GM21528 (cell line): Measurements from ENCODE around the gene FAM120A.

Experiments used
- ATAC-seq: cut with Tn5 transposase; IDR thresholded peaks from one replicate; pipeline ENCODE4 v1.9.1; 2021; ENCODE audit warnings: mild to moderate bottlenecking, moderate library complexity; ENCODE audit not compliant: unreplicated experiment, low FRiP score

FAM120A gene

DNA sequence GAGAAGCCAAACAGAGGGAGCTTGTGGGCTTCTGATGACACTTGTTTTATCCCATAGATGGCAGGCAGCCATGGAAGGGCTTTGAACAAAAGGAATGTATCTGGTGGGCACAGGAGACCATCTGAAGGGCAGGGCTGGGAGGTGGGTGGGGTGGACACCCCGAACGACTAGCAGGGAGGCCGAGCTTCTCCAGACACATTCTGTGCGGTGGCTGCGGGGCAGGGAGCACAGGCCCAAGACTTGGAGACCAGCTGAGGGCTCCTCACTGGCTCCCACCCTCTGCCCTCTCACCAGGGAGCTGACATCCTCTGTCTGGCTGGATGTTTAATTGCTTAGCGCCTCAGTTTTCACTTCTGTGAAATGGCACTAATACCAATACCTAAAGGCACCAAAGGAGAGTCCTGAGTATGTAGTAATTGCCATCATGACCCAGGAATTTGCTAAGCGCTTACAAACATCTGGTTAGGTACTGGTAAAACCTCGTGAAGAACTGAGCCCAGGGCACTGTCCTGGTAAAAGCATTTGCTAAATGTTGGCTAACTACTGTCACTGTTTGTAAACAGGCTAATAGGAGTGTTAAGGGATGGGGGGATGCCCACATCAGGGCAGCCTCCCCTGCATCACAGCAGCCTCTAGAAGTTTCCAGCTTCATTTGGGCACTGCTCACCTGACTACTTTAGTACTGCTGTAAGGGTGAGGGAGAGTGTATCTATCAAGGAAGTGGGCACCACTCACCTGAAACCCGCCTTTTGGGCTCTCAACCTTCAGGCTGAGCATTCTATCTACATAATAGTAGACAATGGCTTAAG lies 122.8 kb downstream of the FAM120A start:
- no peak for ATAC-seq

DNA sequence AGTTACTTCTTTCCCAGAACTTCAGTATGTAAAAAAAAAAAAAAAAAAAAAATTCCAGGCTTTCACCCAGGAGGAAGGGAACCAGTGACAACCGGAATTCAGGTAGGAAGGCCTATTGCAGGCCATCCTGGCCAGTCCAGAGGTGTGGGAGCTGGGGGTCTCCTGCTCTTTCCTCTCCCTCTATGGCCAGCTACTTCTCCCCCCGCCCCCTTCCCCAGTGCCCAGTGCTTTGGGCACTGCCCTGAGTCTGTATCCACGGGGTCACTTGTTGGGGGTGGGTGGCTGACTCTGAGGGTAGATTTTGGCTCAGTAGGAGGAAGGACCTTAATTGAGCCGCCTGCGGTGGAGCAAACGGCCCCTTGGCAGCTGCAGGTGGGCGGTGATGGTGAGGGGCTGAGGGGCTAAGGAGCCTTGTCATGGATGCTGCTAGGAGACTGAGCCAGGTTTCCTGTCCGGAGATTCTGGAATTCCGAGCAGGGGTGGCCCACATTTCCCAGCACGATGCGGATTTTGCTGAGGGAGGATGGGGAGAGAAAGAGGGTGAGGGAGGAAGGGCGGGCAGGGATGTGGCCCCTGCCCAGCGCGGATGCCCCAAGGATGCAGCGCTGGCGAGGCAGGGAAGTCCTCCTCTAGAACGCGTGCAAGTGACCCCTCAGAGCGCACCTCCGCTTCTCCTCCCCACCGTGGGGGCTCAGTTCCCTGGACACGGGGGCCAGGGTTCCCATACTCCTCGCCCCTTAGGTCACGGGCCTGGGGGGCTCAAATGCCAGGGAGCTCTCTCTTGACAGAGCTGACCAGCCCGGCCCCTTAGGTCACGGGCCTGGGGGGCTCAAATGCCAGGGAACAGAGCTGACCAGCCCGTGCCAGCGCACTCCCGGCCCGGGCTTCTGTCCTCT lies 123.7 kb downstream of the FAM120A start:
- no peak for ATAC-seq

DNA sequence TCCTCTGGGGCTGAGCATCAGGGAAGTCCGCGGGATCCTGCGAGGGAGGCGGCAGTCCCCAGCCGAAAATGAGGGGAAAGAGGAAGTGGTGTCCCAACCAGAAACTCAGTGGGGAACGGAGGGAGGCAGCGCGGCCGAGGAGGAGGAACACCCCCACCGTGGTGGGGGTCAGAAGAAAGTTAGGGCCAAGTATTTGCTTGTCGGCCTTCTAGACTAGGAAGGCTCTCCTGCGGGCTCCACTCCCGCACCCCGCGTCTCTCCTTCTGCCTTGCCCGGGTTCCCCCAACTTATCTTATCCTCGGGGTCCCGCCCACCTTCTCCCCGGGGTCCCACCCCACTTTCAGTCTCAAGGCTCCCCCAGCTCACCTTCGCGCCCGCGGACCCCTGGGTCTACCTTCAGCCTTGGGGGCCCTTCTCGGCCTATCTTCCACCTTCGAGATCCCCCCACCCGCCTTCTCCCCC lies 124.3 kb downstream of the FAM120A start:
- no peak for ATAC-seq

DNA sequence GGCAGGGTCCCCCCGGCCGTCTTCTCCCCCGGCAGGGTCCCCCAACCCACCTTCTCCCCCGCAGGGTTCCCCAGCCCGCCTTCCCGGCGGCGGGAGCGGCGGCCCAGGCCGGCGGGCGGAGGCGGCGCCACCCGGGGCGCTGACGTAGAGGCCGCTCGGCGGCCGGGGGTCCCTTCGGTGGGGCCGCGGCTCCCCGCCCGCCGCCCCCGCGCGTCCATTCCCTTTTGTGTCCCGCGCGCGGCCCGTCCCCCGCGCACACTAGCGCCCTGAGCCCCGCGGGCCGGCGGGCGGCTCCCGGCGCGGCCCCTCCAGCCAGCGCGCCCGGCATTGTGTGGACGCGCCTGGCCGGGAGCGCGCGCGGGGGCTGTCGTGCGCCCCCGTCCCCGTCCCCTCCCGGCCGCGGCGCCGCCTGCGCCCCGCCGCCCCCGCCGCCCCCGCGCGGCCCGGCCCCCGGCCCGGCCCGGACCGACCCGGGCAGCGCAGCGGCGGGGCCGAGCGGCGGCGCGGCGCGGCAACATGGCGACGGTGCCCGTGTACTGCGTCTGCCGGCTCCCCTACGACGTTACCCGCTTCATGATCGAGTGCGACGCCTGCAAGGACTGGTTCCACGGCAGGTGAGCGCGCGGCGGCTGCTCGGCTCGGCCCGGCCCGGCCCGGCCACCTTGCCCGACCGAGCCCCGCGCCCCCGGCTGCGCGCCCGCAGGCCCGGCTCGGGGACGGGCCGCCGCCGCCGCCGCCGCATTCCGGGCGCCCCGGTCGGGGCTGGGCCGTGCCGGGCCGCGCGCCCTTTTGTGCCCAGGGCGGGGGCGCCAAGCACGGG lies 125.0 kb downstream of the FAM120A start, which contains the start of gene PHF2:
Gene PHF2, plus strand, starts transcription at position 327 of the 820 bp plus-strand sequence. Its CDS starts 190 bp downstream, at position 517.
- ATAC-seq, result no peak

DNA sequence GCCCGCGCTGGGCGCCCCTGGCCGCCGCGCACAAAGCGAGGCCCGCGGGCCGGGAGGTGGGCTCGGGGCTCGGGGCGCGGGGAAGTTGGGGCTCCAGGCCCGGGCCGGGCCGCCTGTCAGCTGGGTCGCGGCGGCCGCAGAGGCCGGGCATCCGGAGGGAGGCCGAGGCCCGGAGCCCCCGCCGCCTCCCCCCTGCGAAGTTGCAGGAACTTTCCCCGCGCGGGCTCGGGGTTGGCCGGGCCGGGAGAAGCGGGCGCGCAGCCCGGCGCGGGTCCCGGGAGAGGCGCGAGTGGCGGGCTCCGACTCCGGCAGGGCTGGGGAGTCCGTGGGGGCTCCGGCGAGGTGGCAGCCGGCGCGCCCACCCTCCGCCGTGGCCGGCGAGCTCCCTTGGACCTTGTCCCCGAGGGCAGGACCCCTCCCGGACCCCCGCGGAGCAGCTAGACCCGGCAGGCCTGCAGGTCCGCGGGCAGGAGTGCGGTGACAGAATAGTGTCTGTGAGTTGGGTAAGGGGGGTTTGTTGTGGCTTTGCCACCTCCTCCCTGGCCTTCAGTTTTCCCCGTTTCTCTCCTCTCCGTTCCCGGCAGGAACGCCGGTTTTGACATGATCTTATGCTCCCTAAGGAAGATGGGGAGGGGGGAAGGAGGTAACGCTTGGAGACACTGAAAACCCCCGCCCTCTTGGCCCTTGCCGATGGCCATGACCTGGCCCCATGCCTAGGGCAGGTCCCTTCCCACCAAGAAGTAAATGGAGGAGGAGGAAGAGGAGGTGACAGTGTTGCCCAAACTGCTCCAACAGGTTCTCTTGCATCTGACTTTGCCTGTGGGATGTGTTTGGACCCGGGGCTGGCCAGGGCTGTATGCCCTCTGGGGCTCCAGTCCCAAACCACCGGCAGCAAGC lies 125.8 kb downstream of the FAM120A start:
- no peak for ATAC-seq

DNA sequence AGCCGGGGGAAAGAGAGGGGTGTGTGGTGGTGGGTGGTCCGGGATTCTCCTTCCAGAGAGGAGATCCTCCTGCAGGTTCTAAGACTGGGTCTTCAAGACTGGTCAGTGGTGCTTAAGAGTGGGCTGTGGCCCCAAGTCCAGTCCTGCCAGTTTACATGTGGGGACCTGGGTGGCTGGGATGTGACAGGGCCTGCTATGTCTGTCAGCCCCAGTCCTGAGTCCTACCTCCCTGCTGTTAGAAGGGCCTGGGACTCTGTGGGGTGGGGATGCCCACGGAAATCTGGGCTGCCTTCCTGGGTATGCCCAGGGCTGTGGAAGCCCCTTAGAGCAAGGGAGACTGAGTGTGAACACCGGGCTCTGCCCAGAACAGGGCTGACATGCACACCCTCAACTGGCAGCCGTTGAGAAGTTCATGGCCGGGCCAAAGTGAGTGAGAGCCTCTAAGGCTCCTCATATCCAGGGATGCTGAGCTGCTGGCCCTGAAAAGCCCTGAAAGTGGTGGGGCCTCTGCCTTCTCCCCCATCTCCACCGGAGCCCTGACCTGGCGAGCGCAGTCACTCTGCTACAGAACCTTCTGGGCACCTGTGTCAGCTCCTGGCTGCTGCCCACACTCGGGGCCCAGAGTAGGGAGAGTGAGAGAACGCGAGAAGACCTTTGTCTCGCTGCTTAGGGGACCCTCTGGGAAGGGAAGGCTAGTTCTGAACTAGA lies 126.6 kb downstream of the FAM120A start:
- no peak for ATAC-seq

DNA sequence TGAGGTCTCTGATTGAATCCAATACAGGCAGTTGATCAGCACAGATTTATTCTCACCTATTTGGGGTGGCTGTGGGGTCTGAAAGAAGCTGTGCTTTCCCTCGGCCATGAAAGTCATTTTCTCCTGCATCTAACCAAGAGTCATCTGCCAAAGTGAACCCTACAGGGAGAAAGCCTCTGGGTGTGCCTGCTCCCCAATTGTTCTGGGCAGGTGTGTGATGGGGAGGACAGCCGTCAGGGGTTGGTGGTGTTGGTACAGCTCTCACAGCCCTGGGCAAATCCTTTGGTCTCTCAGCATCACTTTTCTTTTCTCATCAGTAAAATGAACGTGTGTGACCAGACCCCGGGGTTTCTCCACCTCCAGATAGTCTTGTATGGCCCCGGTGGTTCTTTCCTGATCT lies 127.4 kb downstream of the FAM120A start:
- ATAC-seq, result no peak

DNA sequence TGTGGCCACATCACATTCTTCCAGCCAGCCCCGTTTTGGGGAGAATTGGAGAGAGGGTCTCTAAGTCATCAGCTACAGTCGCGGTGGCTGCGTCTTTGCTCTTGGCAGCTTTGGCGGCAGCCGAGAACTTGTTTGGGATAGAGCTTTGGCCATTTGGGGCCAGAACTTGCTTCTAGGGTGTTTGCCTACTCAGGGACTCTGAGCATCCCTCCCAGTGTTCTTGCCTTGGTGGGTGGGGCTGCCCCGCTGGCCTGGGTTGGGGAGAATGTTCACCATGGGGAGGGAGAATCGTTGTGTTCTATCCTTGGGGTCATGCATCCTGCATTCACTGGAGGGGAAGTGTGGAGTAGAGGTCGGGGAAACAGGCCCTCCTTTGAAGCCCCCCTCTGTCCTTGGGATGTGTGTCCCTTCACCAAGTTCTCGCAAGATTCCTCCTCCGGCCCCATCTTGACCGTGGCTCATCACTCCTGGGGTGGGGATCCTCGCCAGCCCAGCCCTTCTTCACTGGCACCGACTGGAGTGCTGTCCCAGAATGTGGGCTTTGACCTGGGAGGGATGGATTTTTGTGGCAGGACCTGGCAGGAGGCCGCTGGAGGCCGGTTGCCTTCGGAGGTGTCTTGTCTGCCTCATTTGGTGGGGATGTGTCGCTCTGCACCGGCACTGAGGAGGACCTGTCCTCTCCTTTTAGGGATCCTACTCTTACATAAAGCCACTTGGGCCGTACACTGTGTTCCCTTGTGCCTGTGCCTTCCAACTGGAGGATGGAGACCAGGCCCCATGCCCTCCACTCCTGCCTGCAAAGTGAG lies 128.4 kb downstream of the FAM120A start:
- ATAC-seq, result no peak

DNA sequence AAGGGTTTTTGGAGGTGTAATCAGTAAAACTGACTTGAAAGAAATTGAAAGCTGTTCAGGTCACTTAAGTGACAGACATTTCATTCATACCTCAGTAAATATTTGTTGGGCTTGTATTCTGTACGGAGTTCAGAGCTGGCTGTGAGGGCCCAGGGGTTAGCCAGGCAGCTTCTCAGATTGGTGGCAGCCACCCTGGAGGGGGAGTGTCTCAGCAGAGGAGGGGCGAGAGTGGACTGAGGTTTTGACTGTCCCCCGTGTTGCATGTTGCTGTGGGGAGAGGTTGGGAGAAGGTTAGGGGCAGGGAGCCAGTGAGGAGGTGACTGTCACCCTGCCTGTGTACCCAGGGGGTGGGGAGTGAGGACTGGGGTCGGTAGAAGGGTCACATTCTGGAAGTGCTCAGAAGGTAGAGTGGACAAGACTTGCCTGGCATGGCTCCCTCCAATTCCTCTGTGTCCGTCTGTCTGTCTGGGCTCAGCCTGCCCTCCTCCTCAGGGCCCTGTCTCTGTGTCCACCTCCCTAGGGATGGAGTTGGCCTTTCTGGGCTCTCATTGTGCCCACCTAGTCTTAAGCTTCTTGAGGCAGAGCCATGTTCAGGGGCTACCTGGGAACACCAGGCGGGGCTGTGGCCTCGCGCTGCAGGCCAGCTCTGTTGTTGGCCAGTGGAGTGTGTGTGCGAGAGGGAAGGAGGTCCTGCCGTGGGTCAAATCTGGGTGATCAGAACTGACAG lies 129.3 kb downstream of the FAM120A start:
- no peak for ATAC-seq

DNA sequence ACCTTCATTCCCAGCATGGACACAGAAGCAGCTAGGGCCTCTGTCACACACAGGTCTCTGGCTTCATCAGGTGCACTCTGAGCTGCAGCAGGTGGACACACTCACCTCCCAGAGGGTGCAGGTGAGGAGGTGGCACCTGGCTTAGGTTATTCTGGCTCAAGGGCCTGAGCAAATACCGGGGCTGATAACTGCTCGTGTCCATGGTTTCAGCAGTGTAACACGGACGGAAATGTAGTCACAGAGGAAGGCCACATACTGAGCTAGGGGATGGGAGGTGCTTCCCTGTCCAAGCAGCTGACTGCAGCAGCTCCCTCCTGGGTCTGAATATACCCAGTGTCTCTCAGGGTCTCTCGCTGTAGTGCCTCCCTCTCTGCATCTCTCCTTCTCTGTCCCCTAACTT lies 130.6 kb downstream of the FAM120A start:
- no peak for ATAC-seq

DNA sequence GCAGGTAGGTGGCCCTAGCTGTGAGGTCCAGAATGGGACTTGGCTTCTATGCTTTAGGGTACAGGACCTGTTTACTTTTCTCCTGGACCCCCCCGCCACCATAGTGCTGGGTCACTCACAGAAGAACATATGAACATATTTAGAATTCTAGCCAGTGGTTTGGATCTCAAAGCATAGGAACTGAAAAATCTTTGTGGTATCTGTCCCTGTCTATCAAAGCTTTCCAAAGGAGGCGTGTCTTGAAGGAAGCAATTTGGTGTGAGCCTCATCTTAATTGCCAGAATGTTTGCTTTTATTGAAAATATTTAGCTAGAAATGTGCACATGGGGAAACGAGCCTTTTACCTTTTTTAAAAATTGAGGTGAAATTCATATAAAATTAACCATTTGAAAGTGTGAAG lies 131.1 kb downstream of the FAM120A start:
- no peak for ATAC-seq

DNA sequence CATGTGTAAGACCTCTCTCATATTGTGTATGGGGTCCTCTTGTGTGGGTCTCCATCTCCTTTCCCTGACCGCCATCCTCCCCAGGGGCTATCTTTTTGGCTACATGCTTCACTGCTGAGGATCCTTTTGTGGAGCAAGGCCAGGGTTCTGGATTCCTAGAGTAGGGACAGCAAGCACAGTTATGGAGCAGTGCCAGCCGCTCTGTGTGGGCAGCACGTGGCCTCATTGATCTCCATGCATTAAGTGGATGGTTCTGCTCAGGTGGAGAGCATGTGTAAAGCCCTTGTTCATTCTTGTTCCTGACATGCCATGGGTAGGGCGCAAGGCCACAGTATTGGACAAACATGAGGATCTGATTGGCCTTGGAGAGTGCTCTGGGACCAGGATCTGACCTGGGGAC lies 133.8 kb downstream of the FAM120A start:
- ATAC-seq, result no peak

DNA sequence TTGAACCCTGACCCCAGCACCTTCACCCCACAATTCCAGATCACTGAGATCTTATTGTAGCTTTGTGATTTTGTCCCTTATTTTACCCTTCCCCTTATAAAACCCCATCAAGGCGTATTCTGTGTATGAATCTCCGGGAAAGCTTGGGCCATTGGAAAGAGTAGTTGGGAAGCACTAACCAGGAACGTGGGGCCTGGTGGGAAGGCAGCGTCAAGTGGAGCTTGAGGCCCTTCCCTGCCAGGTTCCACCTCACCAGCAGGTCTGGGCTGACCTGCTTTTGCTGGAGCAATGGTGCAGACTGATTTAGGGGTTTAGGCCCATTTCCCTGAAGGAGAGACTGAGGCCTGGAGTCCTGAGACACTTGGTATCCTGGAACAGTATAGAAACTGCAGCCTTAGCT lies 134.2 kb downstream of the FAM120A start:
- no peak for ATAC-seq

DNA sequence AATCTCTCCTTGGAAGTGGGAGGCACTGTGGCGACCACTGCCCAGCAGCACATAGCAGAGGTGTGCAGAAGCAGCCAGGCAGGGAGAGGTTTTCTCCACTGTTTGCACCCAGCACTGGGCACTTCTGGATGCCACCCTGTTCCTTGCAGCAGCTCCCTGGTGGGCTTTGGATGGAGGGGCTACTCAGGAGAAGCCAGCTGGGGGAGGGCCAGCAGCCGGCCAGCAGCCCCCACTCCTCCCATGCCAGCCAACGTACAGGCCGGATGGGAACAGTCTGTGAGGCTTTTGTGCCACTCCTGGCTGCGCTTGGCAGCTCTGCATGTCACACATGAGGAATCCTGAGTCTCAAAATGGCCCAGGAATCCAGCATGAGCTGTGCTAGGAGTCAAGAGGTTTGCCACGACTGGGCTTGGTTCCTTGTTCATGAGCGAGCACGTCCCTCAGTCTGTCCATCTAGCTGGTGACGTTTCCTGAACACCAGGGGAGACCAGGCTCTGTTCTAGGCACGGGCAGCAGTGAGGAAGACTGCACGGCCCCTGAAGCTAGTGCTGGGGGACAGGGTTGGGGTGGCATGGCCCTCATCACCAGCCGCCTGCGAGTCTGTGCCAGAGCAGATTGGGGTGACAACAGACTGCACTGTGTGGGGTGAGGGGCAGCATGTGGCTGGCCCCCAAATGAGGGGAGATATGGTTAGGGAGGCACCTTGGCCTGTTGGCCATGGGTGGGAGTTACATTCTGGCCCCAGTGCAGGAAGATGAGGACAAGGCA lies 135.0 kb downstream of the FAM120A start:
- no peak for ATAC-seq

DNA sequence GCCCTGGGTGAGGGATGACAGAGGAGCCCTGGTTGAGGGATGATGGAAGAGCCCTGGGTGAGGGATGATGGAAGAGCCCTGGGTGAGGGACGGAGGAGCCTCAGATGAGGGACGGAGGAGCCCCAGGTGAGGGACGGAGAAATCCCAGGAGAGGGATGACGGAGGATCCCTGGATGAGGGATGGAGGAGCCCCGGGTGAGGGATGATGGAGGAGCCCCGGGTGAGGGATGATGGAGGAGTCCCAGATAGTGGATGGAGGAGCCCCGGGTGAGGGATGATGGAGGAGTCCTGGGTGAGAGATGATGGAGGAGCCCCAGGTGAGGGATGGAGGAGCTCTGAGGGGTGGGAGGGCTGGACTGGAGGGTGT lies 135.8 kb downstream of the FAM120A start:
- no peak for ATAC-seq

DNA sequence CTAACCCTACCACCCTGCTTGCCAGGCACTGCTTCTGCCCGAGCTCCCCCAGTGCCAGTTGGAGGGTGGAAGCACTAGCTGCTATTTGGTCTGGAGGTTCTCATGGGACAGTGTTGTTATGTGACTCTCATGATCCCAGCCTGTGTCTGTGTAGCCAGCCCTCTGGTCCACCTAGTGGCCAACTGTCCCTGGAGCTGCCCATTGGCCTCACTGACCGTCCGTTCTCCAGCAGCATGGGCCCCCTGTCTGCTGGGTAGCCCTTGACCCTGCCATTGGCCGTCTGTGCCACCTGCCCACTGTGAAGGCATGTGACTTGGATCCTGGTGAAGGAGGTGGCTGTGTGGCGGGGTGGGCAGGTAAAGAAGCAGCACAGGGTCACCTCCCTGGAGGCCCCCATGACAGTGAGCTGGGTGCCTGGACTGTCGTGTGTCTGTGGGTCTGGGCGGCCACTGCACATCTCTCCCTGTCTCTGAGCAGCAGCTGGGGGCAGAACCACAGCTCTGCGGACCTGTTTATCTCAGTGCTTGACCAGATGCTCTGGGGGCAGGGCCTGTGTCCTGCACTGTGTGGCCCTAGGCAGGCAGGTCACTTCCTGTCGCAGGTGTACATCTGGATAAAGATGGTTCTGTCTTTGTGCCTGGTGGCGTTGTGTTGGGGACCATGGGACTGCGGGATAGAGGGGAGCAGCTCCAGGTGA lies 136.3 kb downstream of the FAM120A start:
- ATAC-seq, result no peak
